OCI-LY7 (cell line): ENCODE data around the gene CRY1.

ENCODE experiments used
- EZH2phosphoT487 ChIP-seq: fragments of 200-600 bp; sonication (generic); IDR thresholded peaks from 2 replicates; pipeline ENCODE4 v1.6.1; 2018; ENCODE audit warnings: low read depth, borderline replicate concordance, mild to moderate bottlenecking, mixed run types, antibody characterized with exemption, low read length, moderate library complexity, mixed read lengths
- TF ChIP-seq, protein P1 (sequence below): fragments of 200-600 bp; sonication (generic); conservative IDR thresholded peaks from 2 replicates; pipeline ENCODE4 v1.5.1; 2014; ENCODE audit warnings: mild to moderate bottlenecking, antibody characterized with exemption, low read length, moderate library complexity, mixed read lengths

DNA sequence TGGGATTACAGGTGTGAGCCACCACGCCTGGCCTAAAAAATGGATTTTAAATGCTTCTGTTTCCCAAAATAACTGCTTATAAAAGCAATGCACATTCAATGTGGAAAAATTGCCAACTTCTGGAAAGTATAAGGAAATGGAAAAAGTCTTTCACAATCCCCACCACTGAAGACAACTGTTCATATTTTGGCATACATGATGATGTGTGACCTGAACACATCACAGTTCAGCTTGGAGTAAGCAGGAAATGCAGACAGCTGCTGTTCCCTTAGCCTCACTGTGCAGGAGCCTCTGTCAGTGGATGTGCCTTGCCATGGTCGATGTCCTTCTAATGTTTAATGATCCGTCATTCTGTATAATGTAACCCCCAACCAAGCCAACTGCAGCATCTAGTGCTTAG, 111.6 kb downstream of the CRY1 start:
- TF ChIP-seq, protein P1, sequence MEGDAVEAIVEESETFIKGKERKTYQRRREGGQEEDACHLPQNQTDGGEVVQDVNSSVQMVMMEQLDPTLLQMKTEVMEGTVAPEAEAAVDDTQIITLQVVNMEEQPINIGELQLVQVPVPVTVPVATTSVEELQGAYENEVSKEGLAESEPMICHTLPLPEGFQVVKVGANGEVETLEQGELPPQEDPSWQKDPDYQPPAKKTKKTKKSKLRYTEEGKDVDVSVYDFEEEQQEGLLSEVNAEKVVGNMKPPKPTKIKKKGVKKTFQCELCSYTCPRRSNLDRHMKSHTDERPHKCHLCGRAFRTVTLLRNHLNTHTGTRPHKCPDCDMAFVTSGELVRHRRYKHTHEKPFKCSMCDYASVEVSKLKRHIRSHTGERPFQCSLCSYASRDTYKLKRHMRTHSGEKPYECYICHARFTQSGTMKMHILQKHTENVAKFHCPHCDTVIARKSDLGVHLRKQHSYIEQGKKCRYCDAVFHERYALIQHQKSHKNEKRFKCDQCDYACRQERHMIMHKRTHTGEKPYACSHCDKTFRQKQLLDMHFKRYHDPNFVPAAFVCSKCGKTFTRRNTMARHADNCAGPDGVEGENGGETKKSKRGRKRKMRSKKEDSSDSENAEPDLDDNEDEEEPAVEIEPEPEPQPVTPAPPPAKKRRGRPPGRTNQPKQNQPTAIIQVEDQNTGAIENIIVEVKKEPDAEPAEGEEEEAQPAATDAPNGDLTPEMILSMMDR = no peak
- TF ChIP-seq EZH2phosphoT487 = no peak
